Suppressor macrophage treated with lipopolysaccharide for 4 hours (primary cell): ENCODE results near the gene RING1.

Experiments
- DNase-seq: peaks from one replicate; pipeline ENCODE4 v3.0.0-alpha.2; 2020

RING1 gene

GRCh38 chr6:33208091-33208967 lies at the start of gene RING1:
Gene RING1, plus strand, starts transcription at chr6:33208500. Its CDS starts 323 bp downstream, at chr6:33208823.
- DNase-seq: peak; percentile 90

- no peak for DNase-seq
Measured at GRCh38 chr6:33160096-33160495, 48.2 kb upstream of the RING1 start.

GRCh38 chr6:33160728-33161344 lies 47.5 kb upstream of the RING1 start:
- peak; percentile 60 for DNase-seq

- DNase-seq: peak; percentile 87
Measured at GRCh38 chr6:33161354-33162331, 46.7 kb upstream of the RING1 start.

- DNase-seq: no peak
Measured at GRCh38 chr6:33163540-33163939, 44.8 kb upstream of the RING1 start.

- no peak for DNase-seq
Measured at GRCh38 chr6:33164176-33164575, 44.1 kb upstream of the RING1 start.

- DNase-seq: no peak
Measured at GRCh38 chr6:33164665-33165373, 43.5 kb upstream of the RING1 start.

- no peak for DNase-seq
Measured at GRCh38 chr6:33165581-33166258, 42.6 kb upstream of the RING1 start.

- no peak for DNase-seq
Measured at GRCh38 chr6:33166363-33166762, 41.9 kb upstream of the RING1 start.

- DNase-seq: no peak
Measured at GRCh38 chr6:33166811-33167210, 41.5 kb upstream of the RING1 start.

GRCh38 chr6:33167374-33168283 lies 40.7 kb upstream of the RING1 start:
- no peak for DNase-seq

GRCh38 chr6:33168284-33168601 lies 40.1 kb upstream of the RING1 start:
- no peak for DNase-seq

GRCh38 chr6:33168639-33169038 lies 39.7 kb upstream of the RING1 start:
- DNase-seq: no peak

- DNase-seq: peak; percentile 19
Measured at GRCh38 chr6:33169291-33170175, 38.8 kb upstream of the RING1 start.

- DNase-seq: no peak
Measured at GRCh38 chr6:33170176-33171015, 37.9 kb upstream of the RING1 start.

GRCh38 chr6:33171016-33171879 lies 37.1 kb upstream of the RING1 start:
- no peak for DNase-seq

- no peak for DNase-seq
Measured at GRCh38 chr6:33171880-33172687, 36.2 kb upstream of the RING1 start.
